ENCODE measurements around the gene GAST.
A peak's percentile ranks its signal among the peaks of the same experiment; 100 is the strongest.

DNA sequence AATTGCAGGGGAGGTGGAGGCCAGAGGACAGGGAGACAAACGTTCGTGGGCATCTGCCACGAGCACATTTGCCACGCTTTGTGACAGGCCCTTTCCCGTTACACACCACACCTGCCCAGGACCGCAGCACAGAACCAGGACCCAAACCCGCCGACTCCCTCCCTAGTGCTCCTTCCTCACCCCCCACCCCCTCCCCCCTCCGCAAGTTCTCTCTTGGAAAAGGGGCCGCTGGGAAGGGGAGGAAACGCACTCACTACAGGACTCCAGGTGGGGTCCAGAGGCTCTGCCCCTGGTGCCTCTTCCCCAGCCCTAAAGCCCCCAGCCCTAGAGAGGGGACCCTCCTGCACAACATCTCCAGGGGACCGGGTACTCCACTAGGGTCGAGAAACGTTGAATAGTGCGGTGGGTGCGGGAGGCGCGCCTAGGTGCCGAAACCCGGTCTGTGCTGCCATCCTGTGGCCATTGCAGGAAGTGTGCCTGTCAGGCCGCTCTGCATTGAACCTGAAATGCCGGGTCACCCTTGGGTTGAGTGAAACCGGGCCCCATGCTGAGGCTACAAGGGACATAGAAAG, 45.3 kb upstream of the GAST start:
- no peak for TF ChIP-seq CEBPB (IDR thresholded peaks at IDR 0.05; ENCODE audit: low read depth, low read length)
- TF ChIP-seq, protein P1, sequence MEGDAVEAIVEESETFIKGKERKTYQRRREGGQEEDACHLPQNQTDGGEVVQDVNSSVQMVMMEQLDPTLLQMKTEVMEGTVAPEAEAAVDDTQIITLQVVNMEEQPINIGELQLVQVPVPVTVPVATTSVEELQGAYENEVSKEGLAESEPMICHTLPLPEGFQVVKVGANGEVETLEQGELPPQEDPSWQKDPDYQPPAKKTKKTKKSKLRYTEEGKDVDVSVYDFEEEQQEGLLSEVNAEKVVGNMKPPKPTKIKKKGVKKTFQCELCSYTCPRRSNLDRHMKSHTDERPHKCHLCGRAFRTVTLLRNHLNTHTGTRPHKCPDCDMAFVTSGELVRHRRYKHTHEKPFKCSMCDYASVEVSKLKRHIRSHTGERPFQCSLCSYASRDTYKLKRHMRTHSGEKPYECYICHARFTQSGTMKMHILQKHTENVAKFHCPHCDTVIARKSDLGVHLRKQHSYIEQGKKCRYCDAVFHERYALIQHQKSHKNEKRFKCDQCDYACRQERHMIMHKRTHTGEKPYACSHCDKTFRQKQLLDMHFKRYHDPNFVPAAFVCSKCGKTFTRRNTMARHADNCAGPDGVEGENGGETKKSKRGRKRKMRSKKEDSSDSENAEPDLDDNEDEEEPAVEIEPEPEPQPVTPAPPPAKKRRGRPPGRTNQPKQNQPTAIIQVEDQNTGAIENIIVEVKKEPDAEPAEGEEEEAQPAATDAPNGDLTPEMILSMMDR (conservative IDR thresholded peaks at IDR 0.05; ENCODE audit: low read depth, low read length), result peak; percentile 91
- TF ChIP-seq POLR2A (IDR thresholded peaks at IDR 0.05; ENCODE audit: low read depth, low read length), result 0 out of 2 replicates have a peak, but pooled peaks have one; percentile 23
- TF ChIP-seq, protein P2, sequence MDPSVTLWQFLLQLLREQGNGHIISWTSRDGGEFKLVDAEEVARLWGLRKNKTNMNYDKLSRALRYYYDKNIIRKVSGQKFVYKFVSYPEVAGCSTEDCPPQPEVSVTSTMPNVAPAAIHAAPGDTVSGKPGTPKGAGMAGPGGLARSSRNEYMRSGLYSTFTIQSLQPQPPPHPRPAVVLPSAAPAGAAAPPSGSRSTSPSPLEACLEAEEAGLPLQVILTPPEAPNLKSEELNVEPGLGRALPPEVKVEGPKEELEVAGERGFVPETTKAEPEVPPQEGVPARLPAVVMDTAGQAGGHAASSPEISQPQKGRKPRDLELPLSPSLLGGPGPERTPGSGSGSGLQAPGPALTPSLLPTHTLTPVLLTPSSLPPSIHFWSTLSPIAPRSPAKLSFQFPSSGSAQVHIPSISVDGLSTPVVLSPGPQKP (IDR thresholded peaks at IDR 0.05; ENCODE audit: borderline replicate concordance, low read depth, low read length), result no peak
- peak; percentile 57 for TF ChIP-seq SMC3 (IDR thresholded peaks at IDR 0.05; ENCODE audit: low read depth, low read length)
- TF ChIP-seq NFE2L2 (IDR thresholded peaks at IDR 0.05; ENCODE audit: low read depth, low read length), result no peak
- no peak for TF ChIP-seq BHLHE40 (IDR thresholded peaks at IDR 0.05; ENCODE audit: low read depth, low read length)
- peak; percentile 89 for TF ChIP-seq RAD21 (IDR thresholded peaks at IDR 0.05; ENCODE audit: low read length)
- no peak for TF ChIP-seq MXI1 (IDR thresholded peaks at IDR 0.05; ENCODE audit: borderline replicate concordance, low read depth, low read length)
- TF ChIP-seq, protein P3, sequence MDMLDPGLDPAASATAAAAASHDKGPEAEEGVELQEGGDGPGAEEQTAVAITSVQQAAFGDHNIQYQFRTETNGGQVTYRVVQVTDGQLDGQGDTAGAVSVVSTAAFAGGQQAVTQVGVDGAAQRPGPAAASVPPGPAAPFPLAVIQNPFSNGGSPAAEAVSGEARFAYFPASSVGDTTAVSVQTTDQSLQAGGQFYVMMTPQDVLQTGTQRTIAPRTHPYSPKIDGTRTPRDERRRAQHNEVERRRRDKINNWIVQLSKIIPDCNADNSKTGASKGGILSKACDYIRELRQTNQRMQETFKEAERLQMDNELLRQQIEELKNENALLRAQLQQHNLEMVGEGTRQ (IDR thresholded peaks at IDR 0.05; ENCODE audit: low read depth, low read length), result no peak
